A673 (cell line): ENCODE measurements around the gene TBX4. TPM values are rescaled to one million over a fixed set of nuclear protein-coding genes. Genes with fewer than 3 reads are reported as not detected.

Source experiments
- BruUV-seq: library from RNA; stranded (reverse); fragments of 400-500 nt; replicated peaks from 2 replicates; lab custom pipeline; 2021; lab: Mats Ljungman, UMichigan
- CTCF ChIA-PET: fragments of 300-600 bp; sonication (Branson Sonifier 250); formaldehyde crosslinking; loops from one replicate; lab custom pipeline; 2022; ENCODE audit warnings: antibody characterized with exemption; lab: Charles Lee
- POLR2A ChIA-PET: fragments of 300-600 bp; sonication (Branson Sonifier 250); formaldehyde crosslinking; loops from one replicate; lab custom pipeline; 2022; ENCODE audit warnings: antibody characterized with exemption; ENCODE audit not compliant: low non-redundant PET; lab: Charles Lee
- DNase-seq: peaks from one replicate; pipeline ENCODE4 v3.0.0-alpha.2; 2015; ENCODE audit warnings: low spot score
- H3K27ac ChIP-seq: fragments of 200-600 bp; sonication (generic); 2 replicates; pipeline ENCODE4 v1.5.1; 2016; ENCODE audit warnings: mixed run types, low read depth, mild to moderate bottlenecking, mixed read lengths, antibody characterized with exemption, low read length; ENCODE audit not compliant: poor library complexity, severe bottlenecking
- H3K27me3 ChIP-seq: fragments of 200-600 bp; sonication (generic); replicated peaks from 2 replicates; pipeline ENCODE4 v1.6.1; 2017; ENCODE audit warnings: mixed run types, low read depth, mild to moderate bottlenecking, mixed read lengths, antibody characterized with exemption, low read length; ENCODE audit not compliant: insufficient read depth, poor library complexity
- H3K36me3 ChIP-seq: fragments of 200-600 bp; sonication (generic); 2 replicates; pipeline ENCODE4 v1.6.1; 2016; ENCODE audit warnings: mixed run types, mild to moderate bottlenecking, mixed read lengths, antibody characterized with exemption, low read length; ENCODE audit not compliant: insufficient read depth, poor library complexity, severe bottlenecking
- H3K4me1 ChIP-seq: fragments of 200-600 bp; sonication (generic); 2 replicates; pipeline ENCODE4 v1.6.1; 2017; ENCODE audit warnings: mixed run types, mild to moderate bottlenecking, mixed read lengths, antibody characterized with exemption, low read length; ENCODE audit not compliant: insufficient read depth, poor library complexity, severe bottlenecking
- H3K4me3 ChIP-seq: fragments of 200-600 bp; sonication (generic); 2 replicates; pipeline ENCODE4 v1.5.1; 2016; ENCODE audit warnings: low read depth, mixed run types, mild to moderate bottlenecking, mixed read lengths, low read length; ENCODE audit not compliant: poor library complexity, severe bottlenecking
- H3K9me3 ChIP-seq: fragments of 200-600 bp; sonication (generic); 2 replicates; pipeline ENCODE4 v1.6.1; 2016; ENCODE audit warnings: mixed run types, low read depth, mild to moderate bottlenecking, mixed read lengths, antibody characterized with exemption, low read length; ENCODE audit not compliant: poor library complexity, severe bottlenecking
- EZH2 ChIP-seq: fragments of 200-600 bp; sonication (generic); IDR thresholded peaks from 2 replicates; pipeline ENCODE4 v1.6.1; 2017; ENCODE audit warnings: borderline replicate concordance, low read depth, mild to moderate bottlenecking, mixed read lengths, antibody characterized with exemption, low read length; ENCODE audit not compliant: poor library complexity, severe bottlenecking
- intact Hi-C: fragments of 100-400 bp; cut with micrococcal nuclease; formaldehyde crosslinking; loops from one replicate; pipeline ENCODE4 v1.10.0; 2022; ENCODE audit not compliant: unreplicated experiment
- total RNA-seq: library from RNA; stranded (reverse); gene quantifications from 2 replicates; pipeline ENCODE4 v1.2.3, GENCODE V29; 2021
- TF ChIP-seq, protein P1 (sequence below): fragments of 300-800, 200-600 bp; sonication (generic); conservative IDR thresholded peaks from 2 replicates; pipeline ENCODE4 v1.5.1; 2017; ENCODE audit warnings: low read depth, mild to moderate bottlenecking, antibody characterized with exemption, low read length, moderate library complexity, mixed read lengths

TBX4 gene
- total RNA-seq, 1 experiment from 2014 or later, result not detected

DNA sequence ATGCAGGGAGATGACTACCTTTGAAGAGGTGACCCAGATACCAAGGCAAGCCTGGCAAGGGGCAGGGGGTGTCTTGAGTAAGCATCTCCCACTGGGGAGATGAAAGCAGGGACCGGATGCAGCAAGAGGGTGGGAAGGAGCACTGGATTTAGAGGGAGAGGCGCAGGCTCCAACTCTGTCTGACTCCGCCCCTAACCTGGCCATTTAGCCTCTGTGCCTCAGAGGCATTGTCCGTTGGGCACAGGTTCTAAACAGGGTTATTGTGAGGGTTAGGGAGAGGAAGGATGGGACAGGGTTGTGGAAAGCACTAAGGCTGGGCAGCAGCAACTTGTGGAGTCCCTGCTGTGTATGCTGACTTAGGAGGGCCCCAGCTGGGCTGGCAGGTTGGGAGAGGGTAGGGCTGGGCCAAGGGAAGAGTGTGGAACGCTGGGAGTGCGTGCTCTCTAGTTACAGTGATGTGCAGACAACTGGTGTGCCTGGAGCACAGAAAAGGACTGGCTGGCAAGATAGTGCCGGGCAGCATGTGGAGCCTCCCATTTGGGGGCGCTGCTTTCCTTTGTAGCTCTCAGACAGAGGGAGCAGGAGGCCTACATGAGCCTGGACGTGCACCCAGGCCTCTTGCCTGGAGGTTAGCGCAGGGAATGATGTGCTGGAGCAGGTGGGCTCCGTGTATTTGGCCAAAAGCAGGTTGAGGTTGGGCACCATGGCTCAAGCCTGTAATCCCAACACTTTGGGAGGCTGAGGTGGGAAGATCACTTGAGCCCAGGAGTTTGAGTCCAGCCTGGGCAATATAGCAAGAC is 26.3 kb upstream of the TBX4 start:
- TF ChIP-seq, protein P1, sequence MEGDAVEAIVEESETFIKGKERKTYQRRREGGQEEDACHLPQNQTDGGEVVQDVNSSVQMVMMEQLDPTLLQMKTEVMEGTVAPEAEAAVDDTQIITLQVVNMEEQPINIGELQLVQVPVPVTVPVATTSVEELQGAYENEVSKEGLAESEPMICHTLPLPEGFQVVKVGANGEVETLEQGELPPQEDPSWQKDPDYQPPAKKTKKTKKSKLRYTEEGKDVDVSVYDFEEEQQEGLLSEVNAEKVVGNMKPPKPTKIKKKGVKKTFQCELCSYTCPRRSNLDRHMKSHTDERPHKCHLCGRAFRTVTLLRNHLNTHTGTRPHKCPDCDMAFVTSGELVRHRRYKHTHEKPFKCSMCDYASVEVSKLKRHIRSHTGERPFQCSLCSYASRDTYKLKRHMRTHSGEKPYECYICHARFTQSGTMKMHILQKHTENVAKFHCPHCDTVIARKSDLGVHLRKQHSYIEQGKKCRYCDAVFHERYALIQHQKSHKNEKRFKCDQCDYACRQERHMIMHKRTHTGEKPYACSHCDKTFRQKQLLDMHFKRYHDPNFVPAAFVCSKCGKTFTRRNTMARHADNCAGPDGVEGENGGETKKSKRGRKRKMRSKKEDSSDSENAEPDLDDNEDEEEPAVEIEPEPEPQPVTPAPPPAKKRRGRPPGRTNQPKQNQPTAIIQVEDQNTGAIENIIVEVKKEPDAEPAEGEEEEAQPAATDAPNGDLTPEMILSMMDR, result peak; percentile 41; the same call in 1 of the 2 replicates
- TF ChIP-seq EZH2, result no peak
- DNase-seq, result no peak
- no peaks in the 10 kb centered on the region for H3K9me3 ChIP-seq
- CTCF ChIA-PET, result no interaction called here
- no peak overlapping the region for H3K27ac ChIP-seq
- H3K36me3 ChIP-seq, result no peaks in the 10 kb centered on the region
- intact Hi-C loops, result no loop called here
- POLR2A ChIA-PET, result no interaction called here
- BruUV-seq, result no TSS peak
- peaks cover 3% of the 10 kb centered on the region for H3K27me3 ChIP-seq
- no peaks in the 10 kb centered on the region for H3K4me1 ChIP-seq
- no peak overlapping the region for H3K4me3 ChIP-seq

DNA sequence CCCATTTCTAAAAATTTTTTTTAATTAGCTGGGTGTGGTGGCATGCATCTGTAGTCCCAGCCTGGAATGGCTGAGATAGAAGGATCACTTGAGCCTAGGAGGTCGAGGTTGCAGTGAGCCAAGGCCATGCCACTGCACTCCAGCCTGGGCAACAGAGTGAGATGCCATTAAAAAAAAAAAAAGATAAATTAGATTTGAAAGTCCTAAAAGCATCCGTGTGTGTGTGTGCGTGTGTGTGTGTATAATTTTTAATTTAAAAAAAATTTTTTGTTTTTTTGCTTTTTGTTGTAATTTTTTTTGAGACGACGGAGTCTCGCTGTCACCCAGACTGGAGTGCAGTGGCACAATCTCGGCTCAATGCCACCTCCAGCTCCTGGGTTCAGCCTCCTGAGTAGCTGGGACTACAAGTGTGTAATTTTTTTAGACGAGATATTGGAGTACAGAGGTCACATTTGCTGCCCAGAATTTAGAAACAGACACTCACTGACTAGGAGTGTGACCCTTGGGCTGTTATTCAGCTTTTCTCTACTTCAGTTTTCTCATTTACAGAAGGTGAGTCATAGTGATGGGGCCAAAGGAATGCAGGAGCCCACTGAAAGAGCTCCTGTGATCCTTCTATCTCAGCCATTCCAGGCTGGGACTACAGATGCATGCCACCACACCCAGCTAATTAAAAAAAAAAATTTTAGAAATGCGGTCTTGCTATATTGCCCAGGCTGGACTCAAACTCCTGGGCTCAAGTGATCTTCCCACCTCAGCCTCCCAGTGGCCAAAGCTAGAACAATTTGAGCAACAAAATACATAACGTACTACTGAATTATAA is 25.5 kb upstream of the TBX4 start:
- no TSS peak for BruUV-seq
- intact Hi-C loops, result no loop called here
- H3K4me3 ChIP-seq, result no peak overlapping the region
- no peaks in the 10 kb centered on the region for H3K36me3 ChIP-seq
- no peaks in the 10 kb centered on the region for H3K9me3 ChIP-seq
- POLR2A ChIA-PET, result interaction anchor here (0.7 kb wide), 1 partner anchor 355 kb away, joined by 5 read pairs; no protein-coding TSS in a partner anchor
- CTCF ChIA-PET, result interaction anchor here (0.6 kb wide), 1 partner anchor 10 kb away, joined by 3 read pairs; no protein-coding TSS in a partner anchor
- no peaks in the 10 kb centered on the region for H3K4me1 ChIP-seq
- peaks cover 3% of the 10 kb centered on the region for H3K27me3 ChIP-seq
- TF ChIP-seq EZH2, result no peak
- TF ChIP-seq, protein P1, result no peak
- H3K27ac ChIP-seq, result no peak overlapping the region
- DNase-seq, result no peak

DNA sequence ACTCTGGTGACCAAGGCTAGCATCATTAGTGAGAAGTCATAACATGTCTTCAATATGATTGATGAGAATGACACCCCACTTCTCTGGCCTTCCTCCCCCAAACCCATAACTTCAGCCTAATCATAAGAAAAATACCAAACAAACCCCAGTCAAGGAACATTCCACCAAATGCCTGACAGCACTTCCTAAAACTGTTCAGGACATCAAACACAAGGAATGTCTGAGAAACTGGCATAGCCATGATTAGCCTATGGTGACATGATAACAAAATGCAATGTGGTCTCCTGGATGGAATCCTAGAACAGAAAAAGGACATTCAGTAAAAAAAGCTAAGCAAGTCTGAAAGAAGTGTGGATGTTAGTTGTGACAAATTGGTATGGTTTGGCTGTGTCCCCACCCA is 24.7 kb upstream of the TBX4 start:
- POLR2A ChIA-PET, result no interaction called here
- DNase-seq, result no peak

More for the DNA sequence above, 24.7 kb upstream of the TBX4 start:
- TF ChIP-seq, protein P1, result no peak
- TF ChIP-seq EZH2, result no peak
- CTCF ChIA-PET, result interaction anchor here (0.6 kb wide), 1 partner anchor 10 kb away, joined by 3 read pairs; no protein-coding TSS in a partner anchor
- BruUV-seq, result no TSS peak
- intact Hi-C loops, result no loop called here
- H3K36me3 ChIP-seq, result no peaks in the 10 kb centered on the region
- H3K27ac ChIP-seq, result no peak overlapping the region
- no peak overlapping the region for H3K4me3 ChIP-seq
- H3K9me3 ChIP-seq, result no peaks in the 10 kb centered on the region
- no peaks in the 10 kb centered on the region for H3K27me3 ChIP-seq
- H3K4me1 ChIP-seq, result no peaks in the 10 kb centered on the region
